Measurements from ENCODE around the gene RPS6KC1.
"Not testable (repeated sequence)": the region's sequence is repeated elsewhere in the genome, so short reads cannot be mapped to it uniquely, and the experiment has no call there.

GRCh38 chr1:213027024-213027423, 24.0 kb upstream of the RPS6KC1 start:
- not testable (repeated sequence) for TF ChIP-seq CTCF (optimal IDR thresholded peaks at IDR 0.05 in 1 of 3, IDR thresholded peaks at IDR 0.05 in 1 of 3, conservative IDR thresholded peaks at IDR 0.05 in 1 of 3; ENCODE audit: extremely low read depth in 1 of 3, insufficient read depth in 2 of 3, low read length in 3 of 3); EZH2 (IDR thresholded peaks at IDR 0.05; ENCODE audit: low read length)

Measured in keratinocyte (primary cell).